ENCODE results near the gene PIGZ.

- TF ChIP-seq POLR2AphosphoS5 (IDR thresholded peaks at IDR 0.05) (no peak), POLR2A (IDR thresholded peaks at IDR 0.05) (no peak), CTCF (IDR thresholded peaks at IDR 0.05) (no peak), EP300 (IDR thresholded peaks at IDR 0.05) (no peak)
Observed at GRCh38 chr3:196962108-196962929, 6.3 kb downstream of the PIGZ start.
